Mesendoderm (in vitro differentiated cells): Measurements from ENCODE around the gene CPPED1.
A peak's percentile ranks its signal among the peaks of the same experiment; 100 is the strongest.
"Not testable (repeated sequence)": the region's sequence is repeated elsewhere in the genome, so short reads cannot be mapped to it uniquely, and the experiment has no call there.

Source experiments
- DNase-seq: peaks from one replicate; pipeline ENCODE4 v3.0.0; 2013
- H2AK5ac ChIP-seq: 2 replicates; pipeline ENCODE4 v1.6.1; 2013; ENCODE audit warnings: low read length, inconsistent platforms
- H2BK120ac ChIP-seq: 2 replicates; pipeline ENCODE4 v1.6.1; 2013; ENCODE audit warnings: low read depth, mild to moderate bottlenecking, low read length, moderate library complexity, mixed read lengths
- H2BK15ac ChIP-seq: replicated peaks from 2 replicates; pipeline ENCODE4 v1.6.1; 2013; ENCODE audit warnings: low read depth, mild to moderate bottlenecking, moderate library complexity
- H2BK5ac ChIP-seq: 2 replicates; pipeline ENCODE4 v1.6.1; 2013; ENCODE audit warnings: low read length, inconsistent platforms
- H3K18ac ChIP-seq: 2 replicates; pipeline ENCODE4 v1.6.1; 2013; ENCODE audit warnings: mild to moderate bottlenecking, low read length, mixed read lengths
- H3K23ac ChIP-seq: one replicate; pipeline ENCODE4 v1.6.1; 2013; ENCODE audit warnings: low read length
- H3K27ac ChIP-seq: 2 replicates; pipeline ENCODE4 v1.5.1; 2013; ENCODE audit warnings: low read depth, mild to moderate bottlenecking, inconsistent platforms, low read length, moderate library complexity
- H3K27me3 ChIP-seq: 2 replicates; pipeline ENCODE4 v1.6.1; 2013; ENCODE audit warnings: low read length, control low read depth, mild to moderate bottlenecking, inconsistent platforms; ENCODE audit not compliant: insufficient read depth, poor library complexity
- H3K36me3 ChIP-seq: 2 replicates; pipeline ENCODE4 v1.6.1; 2013; ENCODE audit warnings: low read length, inconsistent platforms; ENCODE audit not compliant: control insufficient read depth, insufficient read depth
- H3K4ac ChIP-seq: one replicate; pipeline ENCODE4 v1.6.1; 2013; ENCODE audit warnings: low read depth, mild to moderate bottlenecking, low read length, moderate library complexity
- H3K4me1 ChIP-seq: 2 replicates; pipeline ENCODE4 v1.6.1; 2013; ENCODE audit warnings: low read depth, low read length, inconsistent platforms; ENCODE audit not compliant: control insufficient read depth
- H3K4me2 ChIP-seq: 2 replicates; pipeline ENCODE4 v1.6.1; 2013; ENCODE audit warnings: low read length
- H3K4me3 ChIP-seq: 2 replicates; pipeline ENCODE4 v1.5.1; 2013; ENCODE audit warnings: mild to moderate bottlenecking, low read length
- H3K56ac ChIP-seq: one replicate; pipeline ENCODE4 v1.6.1; 2013; ENCODE audit warnings: low read length
- H3K79me1 ChIP-seq: 2 replicates; pipeline ENCODE4 v1.6.1; 2013; ENCODE audit warnings: low read length, inconsistent platforms
- H3K79me2 ChIP-seq: 2 replicates; pipeline ENCODE4 v1.6.1; 2013; ENCODE audit warnings: mild to moderate bottlenecking, low read length; ENCODE audit not compliant: control insufficient read depth, insufficient read depth
- H3K9ac ChIP-seq: 2 replicates; pipeline ENCODE4 v1.6.1; 2013; ENCODE audit warnings: low read length, inconsistent platforms
- H4K5ac ChIP-seq: one replicate; pipeline ENCODE4 v1.6.1; 2013; ENCODE audit warnings: low read length
- H4K8ac ChIP-seq: one replicate; pipeline ENCODE4 v1.6.1; 2013; ENCODE audit warnings: low read depth, mild to moderate bottlenecking, control low read depth, low read length, moderate library complexity
- WGBS: extraction: QIAGEN DNeasy Blood & Tissue Kit; methylation state at CpG from one replicate; pipeline ENCODE4 v1.1.7; 2013; ENCODE audit warnings: low lambda C conversion rate, missing lambda C conversion rate; ENCODE audit not compliant: insufficient coverage; ENCODE audit errors: extremely low coverage; 5-methylcytosine and 5-hydroxymethylcytosine counted together

CPPED1 gene

DNA sequence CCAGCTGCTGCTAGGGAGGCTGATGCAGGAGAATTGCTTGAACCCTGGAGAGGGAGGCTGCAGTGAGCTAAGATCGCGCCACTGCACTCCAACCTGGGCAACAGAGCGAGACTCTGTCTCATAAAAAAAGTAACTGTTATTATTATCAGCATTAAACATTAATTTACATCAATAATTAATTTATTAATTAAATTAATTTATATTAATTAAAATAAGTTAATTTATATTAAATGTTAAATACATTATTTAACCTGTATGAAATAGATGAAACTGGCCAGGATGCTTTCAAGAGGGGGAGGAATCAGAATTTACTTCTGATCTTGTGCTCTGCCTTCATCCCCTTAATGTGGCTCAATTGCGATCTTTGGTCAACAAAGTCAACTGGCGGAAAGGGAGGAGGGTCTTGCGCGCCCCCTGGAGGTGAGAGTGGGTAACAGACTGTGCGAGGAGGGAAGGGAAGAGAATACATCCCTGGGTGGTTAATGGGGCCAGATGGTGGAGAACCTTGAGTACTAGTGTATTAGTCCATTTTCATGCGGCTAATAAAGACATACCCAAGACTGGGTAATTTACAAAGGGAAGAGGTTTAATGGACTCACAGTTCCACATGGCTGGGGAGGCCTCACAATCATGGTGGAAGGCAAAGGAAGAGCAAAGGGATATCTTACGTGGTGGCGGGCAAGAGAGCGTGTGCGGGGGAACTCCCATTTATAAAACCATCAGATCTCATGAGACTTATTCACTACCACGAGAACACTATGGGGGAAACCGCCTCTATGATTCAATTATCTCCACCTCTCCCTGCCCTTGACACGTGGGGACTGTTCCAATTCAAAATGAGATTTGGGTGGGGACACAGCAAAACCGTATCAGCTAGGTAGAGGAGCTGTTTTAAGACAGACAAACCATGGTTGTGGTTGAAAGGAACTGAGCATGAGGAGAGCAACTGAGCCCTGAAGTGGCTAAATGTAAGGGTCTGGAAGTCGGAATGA is 15.7 kb upstream of the CPPED1 start:
- Histone ChIP-seq H2BK5ac (no peak overlapping the region), H3K27ac (no peak overlapping the region), H3K4me1 (no peaks in the 10 kb centered on the region), H3K4ac (no peak overlapping the region), H2BK15ac (no peak overlapping the region), H3K4me2 (no peak overlapping the region), H2BK120ac (no peak overlapping the region), H3K9ac (no peak overlapping the region), H3K27me3 (no peaks in the 10 kb centered on the region), H4K8ac (no peak overlapping the region), H4K5ac (no peak overlapping the region), H2AK5ac (no peak overlapping the region), H3K23ac (no peak overlapping the region), H3K79me2 (no peaks in the 10 kb centered on the region), H3K18ac (no peak overlapping the region), H3K79me1 (no peaks in the 10 kb centered on the region), H3K4me3 (no peak overlapping the region), H3K56ac (no peak overlapping the region), H3K36me3 (no peaks in the 10 kb centered on the region)
- no CpG with 5 or more reads among the region's 18 CpGs for WGBS
- DNase-seq, result peak; percentile 77

DNA sequence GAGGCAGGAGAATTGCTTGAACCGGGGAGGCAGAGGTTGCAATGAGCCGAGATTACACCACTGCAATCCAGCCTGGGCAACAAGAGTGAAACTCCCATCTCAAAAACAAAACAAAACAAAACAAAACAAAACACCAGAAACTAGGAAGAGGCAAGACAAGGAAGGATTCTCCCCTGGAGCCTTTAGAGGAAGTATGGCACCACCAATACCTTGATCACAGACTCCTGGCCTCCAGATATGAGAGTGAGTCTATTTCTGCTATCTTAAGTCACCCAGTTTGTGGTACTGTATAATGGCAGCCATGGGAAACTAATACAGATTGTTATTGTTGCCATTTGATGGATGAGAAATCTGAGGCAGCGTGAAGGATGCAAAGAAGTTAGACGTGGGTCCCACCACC is 14.6 kb upstream of the CPPED1 start:
- no peak overlapping the region for H3K4me2 ChIP-seq
- no peak overlapping the region for H4K5ac ChIP-seq
- no CpG with 5 or more reads among the region's 4 CpGs for WGBS
- no peak overlapping the region for H4K8ac ChIP-seq
- no peak overlapping the region for H3K23ac ChIP-seq
- no peak overlapping the region for H3K56ac ChIP-seq
- H3K36me3 ChIP-seq, result no peaks in the 10 kb centered on the region
- H3K4ac ChIP-seq, result no peak overlapping the region
- no peaks in the 10 kb centered on the region for H3K27me3 ChIP-seq
- no peak overlapping the region for H3K18ac ChIP-seq
- no peaks in the 10 kb centered on the region for H3K79me1 ChIP-seq
- H3K79me2 ChIP-seq, result no peaks in the 10 kb centered on the region
- no peak overlapping the region for H2BK120ac ChIP-seq
- no peak overlapping the region for H2BK5ac ChIP-seq
- DNase-seq, result no peak
- no peak overlapping the region for H2BK15ac ChIP-seq
- H2AK5ac ChIP-seq, result no peak overlapping the region
- no peak overlapping the region for H3K27ac ChIP-seq
- H3K4me1 ChIP-seq, result no peaks in the 10 kb centered on the region
- H3K9ac ChIP-seq, result no peak overlapping the region
- H3K4me3 ChIP-seq, result no peak overlapping the region

DNA sequence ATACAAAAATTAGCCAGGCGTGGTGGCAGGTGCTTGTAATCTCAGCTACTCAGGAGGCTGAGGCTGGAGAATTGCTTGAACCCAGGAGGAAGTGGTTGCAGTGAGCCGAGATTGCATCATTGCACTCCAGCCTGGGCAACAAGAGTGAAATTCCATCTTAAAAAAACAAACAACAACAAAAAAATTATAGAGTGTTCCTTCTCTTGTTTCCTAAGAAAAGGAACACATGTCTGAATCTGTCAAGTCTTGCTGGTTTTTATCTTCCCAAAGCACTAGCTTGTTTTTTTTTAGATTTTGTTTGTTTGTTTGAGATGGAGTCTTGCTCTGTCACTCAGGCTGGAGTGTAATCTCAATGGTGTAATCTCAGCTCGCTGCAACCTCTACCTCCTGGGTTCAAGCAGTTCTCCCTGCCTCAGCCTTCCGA is 13.1 kb upstream of the CPPED1 start:
- not testable (repeated sequence) for H3K9ac ChIP-seq, H3K18ac ChIP-seq, H2BK15ac ChIP-seq, H3K36me3 ChIP-seq, H3K79me1 ChIP-seq, H2AK5ac ChIP-seq, H3K56ac ChIP-seq, H3K4me3 ChIP-seq, H2BK120ac ChIP-seq, H3K4ac ChIP-seq, H3K23ac ChIP-seq, H2BK5ac ChIP-seq, H3K4me1 ChIP-seq, DNase-seq, H3K27me3 ChIP-seq, H4K5ac ChIP-seq, H4K8ac ChIP-seq, H3K27ac ChIP-seq, H3K4me2 ChIP-seq, H3K79me2 ChIP-seq
- no CpG with 5 or more reads among the region's 4 CpGs for WGBS

DNA sequence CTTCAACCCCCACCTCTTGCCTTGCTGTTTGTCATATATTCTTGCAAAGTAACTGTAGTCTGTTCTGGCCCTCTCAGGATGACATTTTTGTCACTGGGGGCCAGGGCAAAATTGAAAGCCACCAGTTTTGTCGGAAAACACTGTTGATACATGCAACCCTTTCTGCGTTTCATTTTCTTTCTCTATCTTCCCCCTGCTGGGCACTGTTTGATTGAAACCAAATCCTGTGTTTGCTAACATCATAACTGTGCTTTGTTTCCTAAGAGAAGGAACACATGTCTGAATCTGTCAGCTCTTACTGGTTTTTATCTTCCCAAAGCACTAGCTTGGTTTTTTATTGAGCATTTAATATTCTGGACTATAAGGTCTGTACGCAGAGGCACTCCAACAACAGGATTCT is 11.7 kb upstream of the CPPED1 start:
- no CpG with 5 or more reads among the region's 3 CpGs for WGBS
- H3K79me2 ChIP-seq, result no peaks in the 10 kb centered on the region
- H3K23ac ChIP-seq, result no peak overlapping the region
- H3K56ac ChIP-seq, result no peak overlapping the region
- H3K4ac ChIP-seq, result no peak overlapping the region
- no peak overlapping the region for H3K27ac ChIP-seq
- DNase-seq, result no peak
- H3K36me3 ChIP-seq, result no peaks in the 10 kb centered on the region
- no peak overlapping the region for H4K5ac ChIP-seq
- H4K8ac ChIP-seq, result no peak overlapping the region
- H3K27me3 ChIP-seq, result no peaks in the 10 kb centered on the region
- H2BK120ac ChIP-seq, result no peak overlapping the region
- no peak overlapping the region for H3K18ac ChIP-seq
- H3K9ac ChIP-seq, result no peak overlapping the region
- H3K4me2 ChIP-seq, result no peak overlapping the region
- no peaks in the 10 kb centered on the region for H3K79me1 ChIP-seq
- no peak overlapping the region for H2BK15ac ChIP-seq
- no peak overlapping the region for H2AK5ac ChIP-seq
- no peak overlapping the region for H2BK5ac ChIP-seq
- no peaks in the 10 kb centered on the region for H3K4me1 ChIP-seq
- no peak overlapping the region for H3K4me3 ChIP-seq

DNA sequence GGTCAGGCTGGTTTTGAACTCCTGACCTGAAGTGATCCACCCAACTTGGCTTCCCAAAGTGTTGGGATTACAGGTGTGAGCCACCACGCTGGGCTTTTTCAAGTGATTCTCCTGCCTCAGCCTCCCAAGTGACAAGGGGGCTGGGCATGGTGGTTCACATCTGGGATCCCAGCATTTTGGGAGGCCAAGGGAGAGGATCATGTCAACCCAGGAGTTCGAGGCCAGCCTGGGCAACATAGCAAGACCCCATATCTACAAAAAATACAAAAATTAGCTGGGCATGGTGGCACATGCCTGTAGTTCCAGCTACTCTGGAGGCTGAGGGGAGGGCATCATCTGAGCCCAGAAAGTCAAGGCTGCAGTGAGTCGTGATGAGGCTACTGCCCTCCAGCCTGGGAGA is 10.0 kb upstream of the CPPED1 start:
- H3K79me2 ChIP-seq, H3K36me3 ChIP-seq, H3K9ac ChIP-seq, H2AK5ac ChIP-seq, H3K23ac ChIP-seq, H3K4me1 ChIP-seq, H3K4me2 ChIP-seq, DNase-seq, H4K8ac ChIP-seq, H3K79me1 ChIP-seq, H3K27ac ChIP-seq, H3K27me3 ChIP-seq, H4K5ac ChIP-seq, H2BK120ac ChIP-seq, H3K56ac ChIP-seq, H2BK5ac ChIP-seq, H3K4ac ChIP-seq, H3K18ac ChIP-seq, H2BK15ac ChIP-seq, H3K4me3 ChIP-seq: not testable (repeated sequence)
- WGBS, result no CpG with 5 or more reads among the region's 3 CpGs
